Smooth muscle cell (in vitro differentiated cells): Measurements from ENCODE around the gene MPPED2. TPM values are rescaled to one million over a fixed set of nuclear protein-coding genes. Genes with fewer than 3 reads are reported as not detected.

Experiments
- DNase-seq: peaks from one replicate; lab custom pipeline; 2025; ENCODE audit not compliant: unreplicated experiment; lab: John Stamatoyannopoulos, UW
- H2AFZ ChIP-seq: fragments of 200-600 bp; sonication (generic); 2 replicates; pipeline ENCODE4 v1.6.0; 2016; ENCODE audit warnings: antibody characterized with exemption, low read depth, mild to moderate bottlenecking
- H3F3A ChIP-seq: fragments of 200-600 bp; sonication (generic); 2 replicates; pipeline ENCODE4 v1.6.0; 2017; ENCODE audit warnings: antibody characterized with exemption, low read depth
- H3K27ac ChIP-seq: fragments of 200-600 bp; sonication (generic); 2 replicates; pipeline ENCODE4 v1.5.1; 2016; ENCODE audit warnings: low read depth, mild to moderate bottlenecking
- H3K27me3 ChIP-seq: fragments of 200-600 bp; sonication (generic); 2 replicates; pipeline ENCODE4 v1.6.1; 2016; ENCODE audit warnings: low read depth, mild to moderate bottlenecking
- H3K36me3 ChIP-seq: fragments of 200-600 bp; sonication (generic); 2 replicates; pipeline ENCODE4 v1.5.1; 2016; ENCODE audit warnings: low read depth
- H3K4me1 ChIP-seq: fragments of 200-600 bp; sonication (generic); 2 replicates; pipeline ENCODE4 v1.5.1; 2016; ENCODE audit warnings: low read depth
- H3K4me2 ChIP-seq: fragments of 200-600 bp; sonication (generic); 2 replicates; pipeline ENCODE4 v1.6.0; 2016; ENCODE audit warnings: mild to moderate bottlenecking
- H3K4me3 ChIP-seq: fragments of 200-600 bp; sonication (generic); 2 replicates; pipeline ENCODE4 v1.5.1; 2016; ENCODE audit warnings: mild to moderate bottlenecking
- H3K79me2 ChIP-seq: fragments of 200-600 bp; sonication (generic); 2 replicates; pipeline ENCODE4 v1.6.0; 2016; ENCODE audit warnings: low read depth, mild to moderate bottlenecking
- H3K9ac ChIP-seq: fragments of 200-600 bp; sonication (generic); 2 replicates; pipeline ENCODE4 v1.6.0; 2016; ENCODE audit warnings: low read depth
- H3K9me3 ChIP-seq: fragments of 200-600 bp; sonication (generic); replicated peaks from 2 replicates; pipeline ENCODE4 v1.5.1; 2016; ENCODE audit warnings: low read depth
- H4K20me1 ChIP-seq: fragments of 200-600 bp; sonication (generic); 2 replicates; pipeline ENCODE4 v1.6.0; 2016; ENCODE audit warnings: low read depth
- CTCF ChIP-seq: fragments of 200-600 bp; sonication (generic); IDR thresholded peaks from 2 replicates; pipeline ENCODE4 v1.5.1; 2017; ENCODE audit warnings: borderline replicate concordance, mild to moderate bottlenecking, antibody characterized with exemption; ENCODE audit not compliant: insufficient read depth, poor library complexity, severe bottlenecking
- WGBS: methylation state at CpG from one replicate; pipeline ENCODE4 v1.1.7; 2016; ENCODE audit warnings: low lambda C conversion rate; 5-methylcytosine and 5-hydroxymethylcytosine counted together
- polyA plus RNA-seq: library from polyadenylated mRNA; unstranded; fragments of >200 nt; fragmentation: Nextera tagmentation; extraction: Ambion mirVana; gene quantifications from 2 replicates; pipeline ENCODE4 v1.2.1, GENCODE V29; 2016
- total RNA-seq: library from RNA; depleted of rRNA; stranded (reverse); fragments of >200 nt; gene quantifications from 2 replicates; pipeline ENCODE4 v1.2.3, GENCODE V29; 2014

Gene MPPED2
- total and polyA plus RNA-seq, 2 experiments from 2014 or later: 0.82 to 1.4 TPM

- Histone ChIP-seq H3K4me1 (peaks cover 20% of the 10 kb centered on the region), H3K4me2 (no peak overlapping the region), H3K9ac (no peak overlapping the region), H4K20me1 (no peaks in the 10 kb centered on the region), H3K9me3 (no peaks in the 10 kb centered on the region), H3F3A (no peaks in the 10 kb centered on the region), H3K4me3 (no peak overlapping the region), H3K27ac (no peak overlapping the region), H3K36me3 (no peaks in the 10 kb centered on the region), H2AFZ (no peak overlapping the region), H3K27me3 (no peaks in the 10 kb centered on the region), H3K79me2 (no peaks in the 10 kb centered on the region)
- 86% methylated on average over 2 of the region's 2 CpGs for WGBS
- TF ChIP-seq CTCF: no peak
- no peak for DNase-seq
Measured at GRCh38 chr11:30455025-30455424, 131.1 kb downstream of the MPPED2 start.

GRCh38 chr11:30454541-30454940, 131.6 kb downstream of the MPPED2 start:
- WGBS: 94% methylated on average over 2 of the region's 2 CpGs
- no peaks in the 10 kb centered on the region for H4K20me1 ChIP-seq
- no peak overlapping the region for H3K4me3 ChIP-seq
- H2AFZ ChIP-seq: no peak overlapping the region
- no peaks in the 10 kb centered on the region for H3K36me3 ChIP-seq
- H3K27me3 ChIP-seq: no peaks in the 10 kb centered on the region
- TF ChIP-seq CTCF: no peak
- DNase-seq: no peak
- H3K27ac ChIP-seq: no peak overlapping the region
- no peak overlapping the region for H3K9ac ChIP-seq
- H3K4me1 ChIP-seq: peaks cover 20% of the 10 kb centered on the region
- H3K4me2 ChIP-seq: no peak overlapping the region
- no peaks in the 10 kb centered on the region for H3K79me2 ChIP-seq
- H3F3A ChIP-seq: no peaks in the 10 kb centered on the region
- H3K9me3 ChIP-seq: no peaks in the 10 kb centered on the region

DNA sequence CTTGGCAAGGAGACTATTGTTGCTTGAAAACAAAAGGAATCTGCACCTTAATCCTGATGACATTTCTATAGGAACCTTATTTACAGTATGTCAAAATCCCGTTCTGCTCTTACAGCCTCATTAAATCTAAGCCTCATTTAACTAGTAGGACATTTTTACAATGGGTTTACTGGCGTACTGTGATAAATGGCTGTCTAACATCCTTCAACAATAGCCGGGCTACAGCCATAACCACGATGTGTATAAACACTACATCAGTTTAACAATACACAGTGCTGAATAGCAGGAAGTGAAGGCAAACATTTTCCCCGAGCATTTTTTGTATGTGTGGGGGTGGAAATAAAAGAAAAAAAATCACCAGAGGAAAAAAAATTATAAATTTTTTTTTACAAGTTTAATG, 132.0 kb downstream of the MPPED2 start:
- H4K20me1 ChIP-seq: no peaks in the 10 kb centered on the region
- H2AFZ ChIP-seq: no peak overlapping the region
- peaks cover 20% of the 10 kb centered on the region for H3K4me1 ChIP-seq
- H3K9ac ChIP-seq: no peak overlapping the region
- 23% methylated on average over 5 of the region's 5 CpGs for WGBS
- no peaks in the 10 kb centered on the region for H3F3A ChIP-seq
- H3K27ac ChIP-seq: no peak overlapping the region
- no peak for TF ChIP-seq CTCF
- no peaks in the 10 kb centered on the region for H3K79me2 ChIP-seq
- no peak overlapping the region for H3K4me3 ChIP-seq
- H3K9me3 ChIP-seq: no peaks in the 10 kb centered on the region
- no peaks in the 10 kb centered on the region for H3K36me3 ChIP-seq
- H3K4me2 ChIP-seq: no peak overlapping the region
- no peaks in the 10 kb centered on the region for H3K27me3 ChIP-seq
- DNase-seq: no peak

DNA sequence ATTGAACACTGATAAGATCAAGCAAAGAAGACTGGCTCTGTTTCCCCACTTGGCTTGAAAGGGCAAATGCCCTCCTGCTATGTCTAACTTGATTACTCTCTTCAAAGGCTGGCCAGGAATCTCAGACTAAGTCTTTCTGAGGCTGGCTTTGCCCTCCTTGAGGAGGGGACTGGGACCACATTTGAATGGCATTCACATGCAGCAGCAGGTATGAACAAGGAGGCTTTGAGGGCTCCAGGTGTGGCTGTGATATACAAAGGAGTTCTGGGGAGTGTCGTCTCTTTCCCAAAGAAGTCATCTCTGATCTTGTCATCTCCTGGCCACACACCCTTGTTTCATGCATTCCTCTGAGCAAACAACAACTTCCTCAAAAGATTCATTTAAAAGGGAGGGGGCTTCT, 132.4 kb downstream of the MPPED2 start:
- no peak for TF ChIP-seq CTCF
- Histone ChIP-seq H3K9me3 (no peaks in the 10 kb centered on the region), H2AFZ (no peak overlapping the region), H3K36me3 (no peaks in the 10 kb centered on the region), H3K9ac (no peak overlapping the region), H3K4me1 (peaks cover 20% of the 10 kb centered on the region), H3K4me3 (no peak overlapping the region), H4K20me1 (no peaks in the 10 kb centered on the region), H3K4me2 (no peak overlapping the region), H3K79me2 (no peaks in the 10 kb centered on the region), H3K27me3 (no peaks in the 10 kb centered on the region), H3K27ac (no peak overlapping the region), H3F3A (no peaks in the 10 kb centered on the region)
- WGBS: 69% methylated on average over 1 of the region's 1 CpG
- no peak for DNase-seq
